HG02981 (cell line): ENCODE measurements around the gene FAM24B.
A peak's percentile ranks its signal among the peaks of the same experiment; 100 is the strongest.
"Not testable (repeated sequence)": the region's sequence is repeated elsewhere in the genome, so short reads cannot be mapped to it uniquely, and the experiment has no call there.

Experiments used
- ATAC-seq: cut with Tn5 transposase; IDR thresholded peaks from one replicate; pipeline ENCODE4 v1.9.1; 2021; ENCODE audit warnings: mild to moderate bottlenecking, moderate library complexity; ENCODE audit not compliant: unreplicated experiment

The FAM24B gene, protein sequence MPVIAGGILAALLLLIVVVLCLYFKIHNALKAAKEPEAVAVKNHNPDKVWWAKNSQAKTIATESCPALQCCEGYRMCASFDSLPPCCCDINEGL

DNA sequence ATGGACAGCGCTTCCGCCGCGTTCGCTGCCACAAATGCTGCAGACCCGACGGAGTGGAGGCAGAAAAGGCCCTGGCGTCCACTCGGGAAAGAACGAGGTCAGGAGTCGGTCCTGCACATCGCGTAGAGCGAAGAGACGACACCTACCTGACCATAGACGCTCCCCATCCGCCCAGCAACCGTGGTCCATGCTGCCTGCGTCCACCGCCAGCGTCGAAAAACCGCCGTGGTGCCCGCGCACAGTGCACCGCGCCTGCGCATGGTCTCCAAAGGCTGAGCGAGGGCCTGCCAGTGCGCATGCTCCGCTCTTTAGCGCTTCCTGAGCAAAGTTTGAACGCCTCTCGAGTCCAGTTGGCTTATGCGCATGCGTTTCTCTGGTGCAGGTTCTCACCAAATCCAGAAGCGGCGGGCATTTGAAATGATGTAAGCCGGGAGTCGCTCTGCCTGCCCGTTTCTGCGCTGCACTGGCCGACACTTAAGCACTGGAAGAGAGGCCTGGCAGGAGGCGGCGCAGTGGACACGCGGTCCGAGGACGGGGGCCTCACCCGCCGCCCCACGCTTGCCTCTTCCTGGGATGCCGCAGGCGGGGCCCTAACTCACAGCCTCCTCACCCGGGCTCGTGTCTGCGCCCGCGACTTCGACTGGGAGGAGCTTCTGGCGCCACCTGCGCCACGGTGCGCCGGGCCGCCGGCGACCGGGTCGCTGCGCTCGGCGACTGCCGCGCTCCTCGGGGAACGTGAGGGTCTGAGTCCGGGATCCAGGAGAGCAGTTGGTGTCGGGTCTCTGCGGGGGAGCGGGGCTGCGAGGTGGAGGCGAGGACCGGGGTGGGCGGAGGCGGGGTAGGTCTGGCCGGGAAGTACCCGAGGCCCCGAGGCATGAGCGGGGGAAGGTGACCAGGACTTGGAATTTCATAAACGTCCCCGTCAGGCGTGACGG is at the start of gene FAM24B:
Gene FAM24B (minus strand): TSS at position 243 of the 935 bp plus-strand sequence. CDS start 29,066 bp downstream, outside the sequence.
- peak; percentile 77 for ATAC-seq

DNA sequence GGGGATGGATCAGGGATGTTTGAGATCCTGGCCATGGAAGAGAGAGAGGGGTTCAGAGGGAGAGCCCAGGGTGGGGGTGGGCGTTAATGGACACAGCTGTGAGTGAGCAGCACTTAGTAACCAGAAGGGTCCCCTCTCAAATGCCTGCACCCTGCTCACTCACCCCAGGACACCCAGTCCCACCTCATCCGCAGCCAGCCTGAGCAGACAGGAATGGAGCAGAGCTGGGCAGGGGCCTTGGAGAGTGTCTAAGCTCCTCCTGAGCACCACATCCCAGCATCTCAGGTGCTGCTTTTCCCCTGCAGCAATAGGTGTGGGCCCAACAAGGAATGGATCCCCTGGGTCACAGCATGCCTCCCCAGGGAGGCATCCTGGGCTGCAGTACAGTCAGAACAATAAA is 36.3 kb upstream of the FAM24B start:
- no peak for ATAC-seq

- ATAC-seq = no peak
These were observed 32.6 kb upstream of the FAM24B start for GRCh38 chr10:122911889-122912484.

DNA sequence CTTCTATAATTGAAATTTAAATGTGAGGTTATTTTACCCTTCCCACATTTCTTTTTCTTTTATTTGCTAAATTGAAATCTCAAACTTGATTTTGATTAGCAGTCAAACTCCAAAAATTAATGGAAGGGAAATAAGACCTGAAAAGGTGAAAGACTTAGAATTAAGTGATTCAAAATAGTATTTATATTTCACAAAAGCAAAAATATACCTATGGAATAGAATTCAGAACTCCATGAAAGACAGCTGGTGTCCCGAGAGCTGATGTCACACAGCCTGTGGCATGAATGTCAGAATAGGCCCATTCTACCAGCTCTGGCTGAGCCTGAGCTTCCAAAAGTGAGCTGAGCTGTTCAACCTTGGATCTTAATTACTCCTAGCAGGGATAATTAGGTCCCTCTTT is 30.9 kb upstream of the FAM24B start, which contains the start of gene FAM24A:
Gene FAM24A (plus strand): TSS at position 301 of the 400 bp plus-strand sequence. CDS start 1,025 bp downstream, outside the sequence.
- no peak for ATAC-seq

GRCh38 chr10:122903861-122904260 is 24.5 kb upstream of the FAM24B start:
- ATAC-seq = not testable (repeated sequence)

DNA sequence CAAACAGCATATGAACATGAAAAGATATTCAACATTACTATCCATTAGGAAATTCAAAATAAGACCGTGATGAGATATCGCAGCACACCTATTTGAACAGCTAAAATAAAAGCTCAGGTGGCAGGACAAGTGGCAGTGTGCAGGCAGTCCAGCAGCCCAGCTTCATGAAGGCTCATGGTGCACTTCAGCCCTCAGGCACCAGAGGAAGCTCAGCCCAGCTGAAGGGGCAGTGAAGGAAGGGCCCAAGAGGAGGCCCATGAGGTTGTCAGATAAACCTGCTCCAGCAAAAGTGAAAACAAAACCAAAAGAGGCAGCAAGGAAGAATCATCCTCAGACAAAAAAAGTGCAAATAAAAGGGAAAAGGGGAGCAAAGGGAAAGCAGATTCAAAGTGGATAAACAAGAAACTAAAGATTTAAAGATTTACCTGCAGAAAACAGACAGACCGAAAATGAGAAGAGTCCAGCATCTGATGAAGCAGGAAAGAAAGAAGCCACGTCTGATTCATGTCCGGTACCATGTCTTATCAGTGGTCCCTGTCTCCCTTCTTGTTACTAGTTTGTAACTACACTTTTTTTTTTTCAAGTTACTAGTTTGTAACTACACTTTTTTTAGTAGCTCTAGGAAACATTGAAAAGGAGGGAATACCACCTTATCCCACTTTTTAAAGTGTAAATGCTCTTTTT is 15.0 kb upstream of the FAM24B start:
- no peak for ATAC-seq

GRCh38 chr10:122884166-122884565 is 4.8 kb upstream of the FAM24B start:
- no peak for ATAC-seq

- no peak for ATAC-seq
These were observed 3.4 kb upstream of the FAM24B start for GRCh38 chr10:122882766-122883165.

GRCh38 chr10:122878799-122879338 is 512 bp downstream of the FAM24B start:
- no peak for ATAC-seq

DNA sequence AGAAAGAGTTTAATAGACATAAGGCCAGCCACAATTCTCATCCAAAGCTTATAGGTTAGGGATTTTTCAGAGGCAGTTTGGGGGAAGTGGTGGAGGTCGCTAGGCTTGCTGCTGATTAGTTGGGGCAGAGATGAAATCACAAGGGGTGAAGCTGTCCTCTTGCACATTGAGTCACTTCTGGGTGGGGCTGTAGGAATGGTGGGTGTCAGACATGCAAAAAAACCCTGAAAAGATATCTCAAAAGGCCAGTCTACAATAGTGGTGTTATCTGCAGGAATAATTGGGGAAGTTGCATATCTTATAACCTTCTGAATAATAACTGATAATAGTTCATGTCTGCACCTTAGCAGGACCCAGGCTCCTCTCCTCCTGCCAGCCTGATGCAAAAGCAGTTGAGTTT is 2.1 kb downstream of the FAM24B start:
- ATAC-seq = no peak

DNA sequence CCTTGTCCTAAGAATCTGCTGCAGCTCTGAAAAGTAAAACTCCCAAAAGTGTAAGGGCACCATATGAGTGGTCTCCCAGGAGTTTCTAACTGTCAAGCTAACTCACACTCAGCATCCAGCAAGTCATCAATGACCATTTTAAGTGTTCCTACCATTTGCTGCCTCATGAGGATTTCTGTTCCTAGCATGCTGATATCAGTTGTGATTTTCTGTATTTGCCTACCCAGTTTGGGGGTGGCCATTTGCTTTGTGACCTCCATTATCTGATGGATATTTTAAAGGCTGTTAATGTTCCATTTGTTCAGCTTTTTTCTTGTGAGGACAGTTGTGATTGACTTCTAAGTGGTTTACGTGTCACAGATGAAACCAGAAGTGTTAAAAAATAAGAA is 2.9 kb downstream of the FAM24B start:
- no peak for ATAC-seq

DNA sequence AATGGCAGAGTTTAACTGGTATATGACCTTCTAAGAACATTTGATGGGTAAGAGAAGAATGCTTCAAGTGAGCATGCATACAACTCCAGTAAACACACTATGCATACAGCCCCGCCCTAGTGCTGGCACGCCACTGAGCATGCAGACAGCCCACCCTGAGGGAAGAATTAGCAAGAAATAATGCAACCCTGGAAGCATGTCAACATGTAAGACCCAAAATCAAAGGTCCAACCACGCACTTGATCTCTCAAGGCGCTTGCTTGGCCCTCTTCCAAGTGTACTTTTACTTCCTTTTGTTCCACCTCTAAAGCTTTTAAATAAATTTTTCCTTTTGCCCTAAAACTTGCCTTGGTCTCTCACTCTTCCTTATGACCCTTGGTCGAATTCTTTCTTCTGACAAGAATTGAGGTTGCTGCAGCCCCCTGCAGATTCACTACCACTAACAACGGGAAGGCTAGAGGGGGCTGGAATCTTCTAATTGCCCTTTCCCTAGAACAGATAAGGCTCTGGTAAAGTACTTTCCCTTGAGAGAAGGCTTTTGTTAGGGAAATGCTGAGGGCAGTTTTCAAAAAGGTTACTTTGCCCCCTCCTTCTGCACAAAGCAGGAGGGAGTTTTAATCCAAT is 3.4 kb downstream of the FAM24B start:
- no peak for ATAC-seq

GRCh38 chr10:122871947-122872346 is 7.4 kb downstream of the FAM24B start:
- not testable (repeated sequence) for ATAC-seq

DNA sequence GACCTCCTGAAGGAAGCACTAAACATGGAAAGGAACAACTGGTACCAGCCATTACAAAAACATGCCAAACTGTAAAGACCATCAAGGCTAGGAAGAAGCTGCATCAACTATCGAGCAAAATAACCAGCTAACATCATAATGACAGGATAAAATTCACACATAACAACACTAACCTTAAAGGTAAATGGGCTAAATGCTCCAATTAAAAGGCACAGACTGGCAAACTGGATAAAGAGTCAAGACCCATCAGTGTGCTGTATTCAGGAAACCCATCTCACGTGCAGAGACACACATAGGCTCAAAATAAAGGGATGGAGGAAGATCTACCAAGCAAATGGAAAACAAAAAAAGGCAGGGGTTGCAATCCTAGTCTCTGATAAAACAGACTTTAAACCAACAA is 10.6 kb downstream of the FAM24B start:
- ATAC-seq = not testable (repeated sequence)

GRCh38 chr10:122866757-122867482 is 12.5 kb downstream of the FAM24B start:
- not testable (repeated sequence) for ATAC-seq

DNA sequence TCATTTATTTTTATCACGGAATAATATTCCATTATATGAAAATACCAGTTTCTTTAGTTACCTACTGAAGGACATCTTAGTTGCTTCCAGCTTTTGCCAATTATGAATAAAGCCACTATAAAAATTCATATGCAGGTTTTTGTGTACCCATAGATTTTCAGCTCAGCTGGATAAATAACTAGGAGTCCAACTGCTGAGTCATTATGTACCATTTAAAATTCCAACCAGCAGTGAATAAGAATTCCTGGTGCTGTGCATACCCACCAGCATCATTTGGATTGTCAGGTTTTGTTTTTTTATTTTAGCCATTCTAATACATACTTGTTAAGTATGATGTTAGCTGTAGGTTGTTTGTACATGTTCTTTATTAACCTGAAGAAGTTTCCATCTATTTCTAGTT is 14.5 kb downstream of the FAM24B start:
- no peak for ATAC-seq

DNA sequence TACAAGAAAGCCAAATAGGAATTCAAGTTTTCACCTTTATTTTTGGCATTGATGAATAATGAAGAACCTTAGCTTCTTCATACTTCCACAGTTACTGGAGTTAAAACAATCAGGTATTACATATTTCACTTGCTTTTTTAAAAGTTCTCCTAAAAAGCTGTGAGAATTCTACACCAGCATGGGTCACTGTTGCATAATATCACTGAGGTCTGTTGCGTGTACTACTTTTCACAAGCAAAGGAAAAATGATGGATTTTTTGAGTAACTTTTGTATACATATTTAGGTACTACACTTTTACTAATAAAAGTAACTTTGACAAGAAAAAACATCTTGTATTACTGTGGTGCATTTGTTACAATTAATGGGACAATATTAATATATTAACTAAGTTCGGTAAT is 15.2 kb downstream of the FAM24B start:
- ATAC-seq = no peak

GRCh38 chr10:122863216-122864193 is 15.9 kb downstream of the FAM24B start:
- ATAC-seq = no peak

DNA sequence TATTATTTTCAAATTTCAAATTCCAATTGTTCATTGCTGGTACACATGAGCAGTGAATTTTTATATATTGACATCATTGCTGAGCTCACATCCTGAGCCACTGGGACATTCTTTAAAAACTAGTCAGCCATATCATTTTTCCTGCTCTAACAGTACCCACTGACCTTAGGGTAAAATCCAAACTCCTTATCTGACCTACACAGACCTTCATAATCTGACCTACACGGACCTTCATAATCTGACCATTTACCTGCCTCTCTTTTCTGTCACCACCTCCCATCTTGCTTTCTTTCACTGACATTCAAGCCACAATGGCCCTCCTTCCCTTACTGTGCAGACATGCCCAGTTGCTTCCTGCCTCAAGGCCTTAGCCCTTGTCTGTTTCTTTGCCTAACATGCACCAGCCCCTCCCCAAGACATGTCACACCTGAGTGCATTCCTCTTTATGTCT is 17.6 kb downstream of the FAM24B start:
- no peak for ATAC-seq
